Left ventricle myocardium inferior (tissue), 1 donor: Measurements from ENCODE around the gene GPSM3. TPM values are rescaled to one million over a fixed set of nuclear protein-coding genes. Genes with fewer than 3 reads are reported as not detected.

Experiments used
- DNase-seq: peaks from one replicate; pipeline ENCODE4 v3.0.0-alpha.2; 2020
- H3K27ac ChIP-seq: fragments of 200-600 bp; replicated peaks from 2 replicates; pipeline ENCODE4 v1.8.0; 2021
- H3K27me3 ChIP-seq: fragments of 200-600 bp; 2 replicates; pipeline ENCODE4 v1.8.0; 2021; ENCODE audit warnings: low read depth
- H3K36me3 ChIP-seq: fragments of 200-600 bp; 2 replicates; pipeline ENCODE4 v1.8.0; 2021
- H3K4me1 ChIP-seq: fragments of 200-600 bp; 2 replicates; pipeline ENCODE4 v1.8.0; 2021
- H3K4me3 ChIP-seq: fragments of 200-600 bp; 2 replicates; pipeline ENCODE4 v1.8.0; 2021; ENCODE audit warnings: mild to moderate bottlenecking, moderate library complexity
- H3K9me3 ChIP-seq: fragments of 200-600 bp; replicated peaks from 2 replicates; pipeline ENCODE4 v1.8.0; 2021
- intact Hi-C: fragments of 100-400 bp; cut with micrococcal nuclease; formaldehyde crosslinking; loops from one replicate; pipeline ENCODE4 v1.11.0; 2022
- total RNA-seq: library from RNA; stranded (reverse); fragmentation: NEBNext Ultra II Directional; extraction: Animal tissue kit (Norgen Biotek cat#: 25700); gene quantifications from one replicate; pipeline ENCODE4 v1.2.1, GENCODE V29; 2021
- TF ChIP-seq, protein P1 (sequence below): fragments of 200-600 bp; IDR thresholded peaks from 2 replicates; pipeline ENCODE4 v1.8.0; 2021; ENCODE audit warnings: antibody characterized with exemption, mild to moderate bottlenecking, borderline replicate concordance
- donor health status: DM: no; HTN: yes; CAD: no; lungs with severe emphysema.

The GPSM3 gene
- total RNA-seq, 1 donor from 2014 or later = 5.0 TPM

DNA sequence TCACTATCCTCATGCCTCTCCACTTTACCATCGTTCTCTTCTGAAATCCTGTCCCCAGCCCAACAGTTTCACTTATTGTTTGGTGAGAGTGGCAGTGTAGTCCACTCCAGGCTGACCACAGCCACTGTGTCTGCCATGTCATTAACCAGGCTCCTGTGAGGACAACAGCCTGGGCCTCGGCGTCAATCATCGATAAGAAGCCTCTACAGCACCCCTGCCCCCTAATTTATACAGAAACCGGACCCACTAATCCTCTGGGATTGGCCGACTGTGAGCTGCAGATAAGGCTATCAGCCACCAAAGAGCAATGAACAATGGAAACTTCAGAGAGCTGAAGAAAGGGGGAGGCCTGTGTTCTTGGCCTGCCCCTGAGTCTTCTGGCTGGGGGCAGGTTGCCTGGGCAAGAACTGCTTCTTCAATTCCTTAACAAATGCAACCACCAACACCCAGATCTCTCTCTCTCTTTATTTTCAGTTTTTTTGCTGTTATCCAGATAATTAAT, 24.6 kb downstream of the GPSM3 start:
- TF ChIP-seq, protein P1, sequence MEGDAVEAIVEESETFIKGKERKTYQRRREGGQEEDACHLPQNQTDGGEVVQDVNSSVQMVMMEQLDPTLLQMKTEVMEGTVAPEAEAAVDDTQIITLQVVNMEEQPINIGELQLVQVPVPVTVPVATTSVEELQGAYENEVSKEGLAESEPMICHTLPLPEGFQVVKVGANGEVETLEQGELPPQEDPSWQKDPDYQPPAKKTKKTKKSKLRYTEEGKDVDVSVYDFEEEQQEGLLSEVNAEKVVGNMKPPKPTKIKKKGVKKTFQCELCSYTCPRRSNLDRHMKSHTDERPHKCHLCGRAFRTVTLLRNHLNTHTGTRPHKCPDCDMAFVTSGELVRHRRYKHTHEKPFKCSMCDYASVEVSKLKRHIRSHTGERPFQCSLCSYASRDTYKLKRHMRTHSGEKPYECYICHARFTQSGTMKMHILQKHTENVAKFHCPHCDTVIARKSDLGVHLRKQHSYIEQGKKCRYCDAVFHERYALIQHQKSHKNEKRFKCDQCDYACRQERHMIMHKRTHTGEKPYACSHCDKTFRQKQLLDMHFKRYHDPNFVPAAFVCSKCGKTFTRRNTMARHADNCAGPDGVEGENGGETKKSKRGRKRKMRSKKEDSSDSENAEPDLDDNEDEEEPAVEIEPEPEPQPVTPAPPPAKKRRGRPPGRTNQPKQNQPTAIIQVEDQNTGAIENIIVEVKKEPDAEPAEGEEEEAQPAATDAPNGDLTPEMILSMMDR = no peak
- intact Hi-C loops = no loop called here
- no peak for DNase-seq
- Histone ChIP-seq H3K4me3 (no peak overlapping the region), H3K4me1 (peaks cover 4% of the 10 kb centered on the region), H3K27me3 (no peaks in the 10 kb centered on the region), H3K9me3 (no peaks in the 10 kb centered on the region), H3K36me3 (peaks cover 56% of the 10 kb centered on the region), H3K27ac (peak overlapping the region; percentile 15)

DNA sequence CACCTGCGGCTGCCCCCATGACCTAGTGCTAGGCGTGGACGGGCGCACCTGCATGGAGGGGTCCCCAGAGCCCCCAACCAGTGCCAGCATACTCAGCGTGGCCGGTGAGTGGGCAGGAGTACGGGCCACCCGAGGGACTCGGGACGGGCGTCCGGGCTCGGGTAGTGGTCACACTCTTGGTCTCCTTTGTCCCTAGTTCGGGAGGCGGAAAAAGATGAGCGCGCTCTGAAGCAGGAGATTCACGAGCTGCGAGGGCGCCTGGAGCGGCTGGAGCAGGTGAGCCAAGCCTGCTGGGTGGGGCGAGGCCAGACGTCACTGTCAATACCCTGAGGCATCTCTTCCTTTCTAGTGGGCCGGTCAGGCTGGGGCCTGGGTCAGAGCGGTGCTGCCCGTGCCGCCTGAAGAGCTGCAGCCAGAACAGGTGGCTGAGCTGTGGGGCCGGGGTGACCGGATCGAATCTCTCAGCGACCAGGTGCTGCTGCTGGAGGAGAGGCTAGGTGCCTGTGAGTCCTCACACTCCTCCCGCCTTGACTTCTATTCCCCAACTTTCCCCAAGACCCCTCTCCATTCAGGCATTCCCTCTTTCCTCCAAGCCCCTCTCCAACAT, 25.2 kb downstream of the GPSM3 start:
- no peaks in the 10 kb centered on the region for H3K27me3 ChIP-seq
- H3K36me3 ChIP-seq = peaks cover 61% of the 10 kb centered on the region
- no peak overlapping the region for H3K4me3 ChIP-seq
- no peak for DNase-seq
- no peaks in the 10 kb centered on the region for H3K9me3 ChIP-seq
- H3K27ac ChIP-seq = peak overlapping the region; percentile 15
- H3K4me1 ChIP-seq = peaks cover 8% of the 10 kb centered on the region
- TF ChIP-seq, protein P1 = no peak
- intact Hi-C loops = no loop called here

DNA sequence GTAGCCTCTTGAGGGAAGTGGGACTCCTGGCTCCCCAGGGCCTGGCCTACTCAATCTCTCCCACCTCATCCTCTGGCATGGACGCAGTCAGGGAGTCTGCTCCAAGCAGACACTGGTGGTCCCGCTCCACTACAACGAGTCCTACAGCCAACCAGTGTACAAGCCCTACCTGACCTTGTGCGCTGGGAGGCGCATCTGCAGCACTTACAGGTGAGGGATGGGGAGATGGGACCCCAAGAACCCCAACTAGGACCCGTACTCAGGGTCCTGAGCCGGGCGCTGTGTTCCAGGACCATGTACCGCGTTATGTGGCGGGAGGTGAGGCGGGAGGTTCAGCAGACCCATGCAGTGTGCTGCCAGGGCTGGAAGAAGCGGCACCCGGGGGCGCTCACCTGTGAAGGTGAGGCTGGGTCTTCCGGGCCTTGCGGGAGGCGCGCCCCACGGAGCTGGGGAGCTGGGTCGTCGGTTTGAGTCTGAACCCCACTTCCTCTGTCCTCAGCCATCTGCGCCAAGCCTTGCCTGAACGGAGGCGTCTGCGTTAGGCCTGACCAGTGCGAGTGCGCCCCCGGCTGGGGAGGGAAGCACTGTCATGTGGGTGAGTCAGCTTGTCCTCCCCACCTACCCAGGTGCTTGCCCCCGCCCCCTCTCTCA, 25.9 kb downstream of the GPSM3 start:
- Histone ChIP-seq H3K27ac (no peak overlapping the region), H3K27me3 (no peaks in the 10 kb centered on the region), H3K9me3 (no peaks in the 10 kb centered on the region), H3K36me3 (peaks cover 66% of the 10 kb centered on the region), H3K4me3 (no peak overlapping the region), H3K4me1 (peaks cover 8% of the 10 kb centered on the region)
- DNase-seq = no peak
- intact Hi-C loops = no loop called here
- TF ChIP-seq, protein P1 = no peak

DNA sequence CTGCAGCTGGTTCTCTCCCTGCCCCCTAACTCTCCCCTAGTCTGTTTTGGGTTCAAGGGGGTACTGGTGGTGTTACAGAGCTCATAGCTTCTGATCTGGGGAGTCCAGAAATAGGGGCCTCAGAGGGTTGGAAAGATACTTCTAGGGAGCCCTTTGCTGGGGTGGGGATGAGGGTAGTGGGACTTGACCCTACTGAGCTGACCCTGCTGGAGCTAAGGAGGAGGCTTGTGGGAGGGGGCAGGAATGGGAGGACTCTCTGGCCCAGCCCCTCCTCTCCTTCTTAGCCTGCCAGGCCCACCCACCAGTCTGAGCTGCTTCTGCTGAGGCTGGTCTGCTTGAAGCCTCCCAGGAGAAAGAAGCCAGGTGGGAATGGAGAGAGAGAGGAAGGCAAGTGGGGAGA, 28.1 kb downstream of the GPSM3 start, which contains the start of gene EGFL8:
TSS of gene EGFL8 (plus strand) at position 301 of the 400 bp plus-strand sequence. CDS start 1,571 bp downstream, outside the sequence.
- Histone ChIP-seq H3K27me3 (no peaks in the 10 kb centered on the region), H3K4me3 (no peak within 1 kb of the TSS), H3K27ac (peak within 1 kb of the TSS; percentile 61), H3K4me1 (peaks cover 8% of the 10 kb centered on the region), H3K9me3 (no peaks in the 10 kb centered on the region), H3K36me3 (peaks cover 63% of the 10 kb centered on the region)
- TF ChIP-seq, protein P1 = no peak
- no peak for DNase-seq
- intact Hi-C loops = no loop called here

DNA sequence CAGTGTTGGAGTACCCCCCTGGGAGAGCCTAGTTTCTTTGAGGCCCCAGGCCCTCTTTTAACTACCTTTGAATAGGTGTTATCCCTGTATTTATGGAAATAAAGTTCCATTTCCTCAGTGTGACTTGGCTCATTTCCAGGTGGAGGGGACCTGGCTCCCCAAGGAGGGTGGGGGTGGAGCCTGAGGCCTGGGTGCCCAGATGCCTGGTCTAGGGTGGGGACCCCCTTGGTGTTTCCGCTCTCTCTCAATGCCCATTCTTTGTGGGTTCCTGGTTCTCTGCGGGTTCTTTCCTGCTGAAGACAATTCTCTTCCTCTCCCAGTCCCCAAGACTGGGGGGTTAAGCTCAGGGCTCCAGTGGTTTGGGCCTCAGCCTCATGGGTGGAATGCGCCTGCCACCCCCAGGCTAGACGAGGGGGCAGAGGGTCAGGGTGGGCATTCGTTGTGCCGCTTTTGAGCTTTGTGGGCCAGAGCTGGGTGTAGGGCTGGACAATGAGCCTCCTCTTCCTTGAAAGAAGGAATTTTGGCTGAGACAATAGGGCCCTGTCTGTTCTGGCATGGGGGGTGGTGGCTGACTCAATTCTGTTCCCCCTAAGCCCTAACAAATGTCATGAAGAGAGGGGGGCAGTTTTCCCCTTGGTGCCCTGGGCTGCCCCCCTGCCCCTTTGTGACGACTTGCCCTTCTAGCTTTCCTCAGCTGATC, 28.7 kb downstream of the GPSM3 start:
- Histone ChIP-seq H3K4me1 (peaks cover 8% of the 10 kb centered on the region), H3K27ac (peak overlapping the region; percentile 61), H3K9me3 (no peaks in the 10 kb centered on the region), H3K36me3 (peaks cover 65% of the 10 kb centered on the region), H3K4me3 (no peak overlapping the region), H3K27me3 (no peaks in the 10 kb centered on the region)
- intact Hi-C loops = no loop called here
- no peak for DNase-seq
- TF ChIP-seq, protein P1 = no peak
